Cerebellar nuclear complex (tissue), 1 donor: ENCODE data around the gene LRCH1.

Experiments used
- DNase-seq, 2 experiments: peaks; one replicate each; lab custom pipeline; 2025; lab: John Stamatoyannopoulos, UW

LRCH1 gene

GRCh38 chr13:46801858-46802257 lies 248.9 kb downstream of the LRCH1 start:
- DNase-seq = no peak
